Large intestine (tissue), 3 donors: ENCODE results near the gene CMTM4. TPM values are rescaled to one million over a fixed set of nuclear protein-coding genes. Genes with fewer than 3 reads are reported as not detected.

Source experiments
- DNase-seq, 2 donors: peaks; one replicate each; pipeline versions ENCODE4 v3.0.0 to v3.0.0-alpha.2; 2013
- H3K27ac ChIP-seq: one replicate; pipeline ENCODE4 v1.5.1; 2013; ENCODE audit warnings: low read length
- H3K27me3 ChIP-seq: 2 replicates; pipeline ENCODE4 v1.6.1; 2013; ENCODE audit warnings: low read length; ENCODE audit not compliant: control insufficient read depth, insufficient read depth
- H3K36me3 ChIP-seq: 2 replicates; pipeline ENCODE4 v1.6.1; 2013; ENCODE audit warnings: low read length; ENCODE audit not compliant: control insufficient read depth, insufficient read depth
- H3K4me1 ChIP-seq: one replicate; pipeline ENCODE4 v1.6.1; 2013; ENCODE audit warnings: low read length; ENCODE audit not compliant: control insufficient read depth, insufficient read depth
- H3K4me3 ChIP-seq: one replicate; pipeline ENCODE4 v1.5.1; 2013; ENCODE audit warnings: low read length
- H3K9me3 ChIP-seq: one replicate; pipeline ENCODE4 v1.6.1; 2013; ENCODE audit warnings: mild to moderate bottlenecking, low read depth, low read length, moderate library complexity; ENCODE audit not compliant: control insufficient read depth
- WGBS: methylation state at CpG from one replicate; pipeline ENCODE4 v1.1.5; 2013; ENCODE audit warnings: low lambda C conversion rate; ENCODE audit not compliant: insufficient coverage; 5-methylcytosine and 5-hydroxymethylcytosine counted together
- polyA plus RNA-seq: library from polyadenylated mRNA; unstranded; fragments of 120-200 nt; gene quantifications from one replicate; pipeline ENCODE4 v1.2.1, GENCODE V29; 2013

Gene CMTM4
- polyA plus RNA-seq, 1 donor = 52.1 TPM

DNA sequence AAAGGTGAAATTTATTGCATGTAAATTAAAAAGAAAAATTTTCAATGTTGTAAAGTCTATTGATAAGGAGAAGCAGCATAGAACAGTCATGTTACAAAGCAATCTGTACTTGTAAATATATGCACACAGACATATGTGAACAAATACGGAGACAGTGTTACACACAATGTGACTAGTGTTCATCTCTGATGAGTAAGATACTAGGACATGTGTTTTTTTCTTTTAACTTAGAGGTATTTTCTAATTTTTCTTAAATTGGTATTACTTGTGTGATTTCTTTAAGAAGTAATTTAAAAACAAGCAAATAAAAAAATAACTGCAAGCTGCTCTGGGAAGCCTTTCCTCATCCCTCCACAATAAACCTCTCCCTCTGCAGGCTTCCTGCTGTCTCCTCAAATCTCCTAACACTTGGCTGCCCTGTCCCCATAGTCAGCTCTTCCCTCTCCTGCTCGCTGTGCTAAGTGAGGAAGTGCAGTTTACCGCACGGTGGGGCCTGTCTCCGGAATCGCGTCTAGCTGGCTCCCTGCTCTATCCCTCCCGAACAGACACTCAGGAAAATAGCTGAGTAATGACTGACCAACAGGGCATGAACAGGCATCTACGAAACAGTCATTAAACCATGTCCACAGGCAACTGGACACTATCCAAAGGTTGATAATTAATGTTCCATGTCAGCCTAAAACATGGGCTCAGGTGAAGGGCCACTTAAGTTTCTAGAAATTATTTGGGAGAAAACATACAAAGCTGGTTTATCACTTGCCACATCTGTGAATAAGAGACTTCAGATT is 35.9 kb downstream of the CMTM4 start:
- peak; percentile 57 to 59 for DNase-seq
- WGBS = no CpG with 5 or more reads among the region's 9 CpGs
- Histone ChIP-seq H3K27me3 (no peaks in the 10 kb centered on the region), H3K4me1 (peaks cover 5% of the 10 kb centered on the region), H3K36me3 (no peaks in the 10 kb centered on the region), H3K4me3 (no peak overlapping the region), H3K9me3 (no peaks in the 10 kb centered on the region), H3K27ac (peak overlapping the region; percentile 26)

- Histone ChIP-seq H3K27me3 (no peaks in the 10 kb centered on the region), H3K9me3 (no peaks in the 10 kb centered on the region), H3K36me3 (no peaks in the 10 kb centered on the region), H3K27ac (no peak overlapping the region), H3K4me1 (peaks cover 5% of the 10 kb centered on the region), H3K4me3 (no peak overlapping the region)
- no CpG with 5 or more reads among the region's 5 CpGs for WGBS
- no peak for DNase-seq
Observed at GRCh38 chr16:66658860-66659190, 37.7 kb downstream of the CMTM4 start.

GRCh38 chr16:66658143-66658859 is 38.2 kb downstream of the CMTM4 start:
- WGBS = 93% methylated on average over 2 of the region's 6 CpGs

GRCh38 chr16:66656547-66656946 is 40.0 kb downstream of the CMTM4 start:
- no peaks in the 10 kb centered on the region for H3K9me3 ChIP-seq
- DNase-seq = no peak
- no CpG with 5 or more reads among the region's 3 CpGs for WGBS
- no peaks in the 10 kb centered on the region for H3K36me3 ChIP-seq
- no peak overlapping the region for H3K27ac ChIP-seq
- H3K4me3 ChIP-seq = no peak overlapping the region
- H3K4me1 ChIP-seq = peaks cover 5% of the 10 kb centered on the region
- H3K27me3 ChIP-seq = no peaks in the 10 kb centered on the region

More at GRCh38 chr16:66658143-66658859, 38.2 kb downstream of the CMTM4 start:
- DNase-seq = no peak
- no peak overlapping the region for H3K27ac ChIP-seq
- no peak overlapping the region for H3K4me3 ChIP-seq
- no peaks in the 10 kb centered on the region for H3K36me3 ChIP-seq
- H3K4me1 ChIP-seq = peaks cover 5% of the 10 kb centered on the region
- no peaks in the 10 kb centered on the region for H3K9me3 ChIP-seq
- H3K27me3 ChIP-seq = no peaks in the 10 kb centered on the region

DNA sequence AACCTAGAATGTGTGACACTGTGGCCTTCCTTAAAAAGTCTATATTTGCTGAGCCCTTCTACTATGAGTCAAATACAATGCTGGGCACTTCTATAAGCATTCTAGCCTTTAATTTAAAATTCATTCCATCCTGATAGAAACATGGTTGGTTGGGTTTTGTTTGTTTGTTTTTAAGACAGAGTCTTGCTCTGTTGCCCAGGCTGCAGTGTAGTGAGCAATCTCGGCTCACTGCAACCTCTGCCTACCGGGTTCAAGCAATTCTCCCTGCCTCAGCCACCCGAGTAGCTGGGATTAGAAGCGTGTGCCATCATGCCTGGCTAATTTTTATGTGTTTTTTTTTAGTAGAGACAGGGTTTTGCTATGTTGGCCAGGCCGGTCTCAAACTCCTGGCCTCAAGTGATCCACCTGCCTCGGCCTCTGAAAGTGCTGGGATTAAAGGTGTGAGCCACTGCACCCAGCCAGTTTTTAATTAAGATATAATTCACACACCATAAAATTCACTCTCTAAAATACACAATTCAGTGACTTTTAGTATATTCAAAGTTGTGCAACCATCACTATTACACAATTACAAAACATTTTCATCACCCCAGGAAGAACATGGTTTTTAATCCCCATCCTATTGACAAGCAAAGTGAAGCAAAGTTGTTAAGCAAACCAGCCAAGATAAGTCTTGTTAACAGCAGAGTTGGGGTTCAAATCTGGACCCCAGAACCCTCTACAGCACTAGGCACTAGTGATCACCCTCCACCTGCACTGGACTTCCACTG is 42.8 kb downstream of the CMTM4 start:
- no peaks in the 10 kb centered on the region for H3K27me3 ChIP-seq
- H3K4me1 ChIP-seq = peaks cover 3% of the 10 kb centered on the region
- 100% methylated on average over 1 of the region's 6 CpGs for WGBS
- H3K9me3 ChIP-seq = no peaks in the 10 kb centered on the region
- H3K4me3 ChIP-seq = no peak overlapping the region
- DNase-seq = no peak
- H3K36me3 ChIP-seq = no peaks in the 10 kb centered on the region
- no peak overlapping the region for H3K27ac ChIP-seq

DNA sequence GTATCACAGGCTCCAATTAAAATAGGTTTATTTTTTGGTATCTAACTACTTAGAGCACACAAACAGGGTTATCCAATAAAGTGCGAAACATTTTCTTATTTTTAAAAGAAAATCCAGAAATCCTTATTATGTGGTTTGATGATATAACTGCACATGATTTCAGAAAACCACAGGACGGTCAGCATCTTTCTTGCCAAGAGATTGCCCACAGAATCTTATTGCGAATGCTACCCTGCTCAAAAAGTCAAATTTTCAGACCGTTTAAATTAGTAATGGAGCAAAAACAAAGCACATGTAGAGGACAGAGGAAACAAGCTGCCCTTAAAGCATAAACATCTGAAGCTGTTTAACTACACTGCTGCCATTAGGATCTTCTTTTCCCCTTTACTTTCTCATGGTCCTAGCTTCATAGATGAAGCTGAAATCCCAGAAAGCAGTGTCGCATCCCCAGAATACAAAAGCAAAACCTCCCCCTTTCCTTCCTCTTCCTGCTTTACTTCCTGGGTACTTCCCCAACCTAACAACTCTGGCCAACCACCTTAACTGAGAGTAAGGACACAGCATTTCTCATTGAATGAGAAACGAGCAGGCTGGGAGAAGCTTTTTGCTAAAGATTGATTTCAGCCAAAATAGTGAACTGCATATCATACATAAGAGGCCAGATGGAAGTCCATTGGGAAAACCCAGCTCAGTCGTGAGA is 43.7 kb downstream of the CMTM4 start:
- H3K36me3 ChIP-seq = no peaks in the 10 kb centered on the region
- H3K4me1 ChIP-seq = peaks cover 3% of the 10 kb centered on the region
- H3K27me3 ChIP-seq = no peaks in the 10 kb centered on the region
- DNase-seq = no peak
- H3K27ac ChIP-seq = no peak overlapping the region
- H3K9me3 ChIP-seq = no peaks in the 10 kb centered on the region
- 100% methylated on average over 1 of the region's 7 CpGs for WGBS
- H3K4me3 ChIP-seq = no peak overlapping the region

- WGBS = no CpG with 5 or more reads among the region's 6 CpGs
- Histone ChIP-seq H3K4me1 (peaks cover 3% of the 10 kb centered on the region), H3K27me3 (no peaks in the 10 kb centered on the region), H3K36me3 (no peaks in the 10 kb centered on the region), H3K9me3 (no peaks in the 10 kb centered on the region), H3K27ac (no peak overlapping the region), H3K4me3 (no peak overlapping the region)
- no peak for DNase-seq
Observed at GRCh38 chr16:66651965-66652364, 44.6 kb downstream of the CMTM4 start.

DNA sequence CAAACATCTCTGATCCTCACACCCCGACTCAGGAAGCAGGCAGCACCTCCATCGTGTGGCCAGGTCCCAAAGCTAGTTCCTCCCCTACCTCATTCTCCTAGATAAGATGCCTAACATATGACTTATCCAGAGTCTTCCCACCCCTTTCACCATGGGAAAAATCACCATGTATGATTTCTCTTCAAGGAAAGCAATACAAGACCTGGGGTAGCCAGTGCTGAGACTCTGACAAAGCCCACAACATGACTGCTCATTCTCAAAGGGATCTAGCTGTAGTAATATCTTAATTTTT is 45.1 kb downstream of the CMTM4 start:
- H3K36me3 ChIP-seq = no peaks in the 10 kb centered on the region
- DNase-seq = no peak
- no peak overlapping the region for H3K27ac ChIP-seq
- H3K9me3 ChIP-seq = no peaks in the 10 kb centered on the region
- no peaks in the 10 kb centered on the region for H3K27me3 ChIP-seq
- no CpG with 5 or more reads among the region's 2 CpGs for WGBS
- no peak overlapping the region for H3K4me3 ChIP-seq
- H3K4me1 ChIP-seq = peaks cover 3% of the 10 kb centered on the region

- Histone ChIP-seq H3K27ac (no peak overlapping the region), H3K27me3 (no peaks in the 10 kb centered on the region), H3K36me3 (no peaks in the 10 kb centered on the region), H3K4me1 (peaks cover 3% of the 10 kb centered on the region), H3K9me3 (no peaks in the 10 kb centered on the region), H3K4me3 (no peak overlapping the region)
- peak; percentile 75 to 78 for DNase-seq
- no CpG with 5 or more reads among the region's 18 CpGs for WGBS
Observed at GRCh38 chr16:66650707-66651473, 45.7 kb downstream of the CMTM4 start.
